HL-60/S4 treated with phorbol 12-myristate 13-acetate at 8.2 ng/mL for 4 days and 3 days (cell line): ENCODE data around the gene SNCA.

ENCODE experiments used
- in situ Hi-C: fragments of 300-500 bp; cut with MboI; formaldehyde crosslinking; loops from 2 replicates; pipeline ENCODE4 v1.15.0; 2022; ENCODE audit warnings: low sequenced_read_pairs

The SNCA gene

DNA sequence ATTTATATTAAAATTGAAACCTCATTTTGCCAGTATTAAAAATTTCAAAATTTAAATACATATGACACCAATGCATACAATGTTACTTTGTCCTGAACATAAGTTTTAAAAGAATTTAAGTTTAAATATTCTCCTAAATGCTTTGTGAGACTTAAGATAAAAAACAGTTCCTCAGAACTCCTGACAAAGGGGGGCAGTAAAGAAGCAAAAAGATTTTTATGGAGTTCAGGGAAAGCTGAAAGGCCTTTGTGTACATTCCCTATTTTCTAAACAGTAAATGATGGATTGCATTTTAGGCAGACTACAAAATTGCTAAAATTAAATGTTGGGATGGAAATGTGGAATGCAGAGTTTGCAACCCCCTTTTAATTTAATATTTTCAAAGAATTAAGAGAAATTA, 81.7 kb downstream of the SNCA start:
- in situ Hi-C loops = no loop called here

DNA sequence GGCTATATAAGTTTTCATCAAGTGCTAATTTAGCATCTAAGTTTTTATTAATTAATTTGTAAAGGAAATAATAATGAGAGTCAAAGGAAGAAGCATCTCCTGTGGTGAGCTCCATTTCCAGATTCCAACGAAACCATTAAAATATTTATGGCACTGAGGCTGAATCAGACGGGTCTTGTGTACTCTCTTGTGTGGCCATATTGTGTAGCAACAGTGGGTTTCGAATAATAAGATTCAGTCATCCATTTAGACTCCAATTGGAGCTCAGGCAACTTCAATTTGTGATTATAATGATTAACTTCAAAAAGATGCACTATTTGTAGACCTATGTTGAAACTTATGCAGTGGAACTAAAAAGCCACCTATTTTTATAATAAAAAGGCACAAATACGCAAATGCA, 82.4 kb downstream of the SNCA start:
- in situ Hi-C loops = no loop called here

DNA sequence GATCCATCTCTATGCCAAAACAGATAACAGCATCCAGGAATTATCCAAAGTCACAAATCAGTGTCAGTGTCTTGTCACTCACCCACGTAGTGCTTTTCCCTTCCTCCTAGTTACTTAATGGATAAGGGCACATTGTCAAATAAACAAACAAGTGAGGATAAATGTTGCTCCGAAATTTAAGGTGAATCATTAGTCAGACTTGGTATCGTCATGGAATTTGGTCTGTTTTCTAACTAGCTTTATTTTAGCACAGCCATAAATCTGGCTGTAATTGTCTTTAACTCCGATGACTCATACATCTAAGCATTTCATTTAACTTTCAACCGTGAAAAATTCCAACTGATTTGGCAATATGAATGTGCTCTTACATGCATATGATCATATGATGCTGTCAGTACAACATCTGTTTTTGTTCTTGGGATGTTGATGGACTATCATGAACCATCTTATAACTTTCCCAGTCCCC, 83.3 kb downstream of the SNCA start:
- in situ Hi-C loops = no loop called here

DNA sequence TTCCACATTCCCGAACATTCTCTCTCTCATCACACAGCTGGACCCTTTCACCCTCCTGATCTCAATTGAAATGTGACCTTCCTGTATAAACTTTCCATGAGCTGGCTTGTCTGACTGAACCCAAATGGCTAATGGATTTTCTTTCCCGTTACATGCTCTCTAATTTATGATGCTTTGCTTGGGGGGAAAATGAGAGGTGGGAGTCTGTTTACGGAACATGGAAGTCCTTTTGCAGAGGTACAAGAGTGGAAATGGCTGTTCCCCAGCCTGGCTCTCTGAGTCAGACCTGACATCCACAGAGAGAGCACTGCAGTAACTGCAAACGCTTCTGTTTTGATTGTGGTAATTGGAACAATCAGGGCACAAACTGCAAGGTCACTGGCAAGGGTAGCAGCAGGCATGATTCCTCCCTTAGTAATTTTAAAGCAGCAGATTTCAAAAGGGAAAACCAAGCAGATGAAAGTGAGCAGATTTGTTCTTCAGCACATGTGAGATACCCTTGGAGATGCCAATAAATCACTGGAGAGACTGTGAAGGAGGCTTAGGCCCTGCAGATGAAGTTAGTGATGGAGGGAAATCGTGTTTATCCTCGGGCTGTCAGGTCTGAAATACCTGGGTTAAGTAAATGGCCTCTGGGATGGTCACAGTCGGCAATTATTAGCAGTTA, 83.9 kb downstream of the SNCA start:
- in situ Hi-C loops = no loop called here

DNA sequence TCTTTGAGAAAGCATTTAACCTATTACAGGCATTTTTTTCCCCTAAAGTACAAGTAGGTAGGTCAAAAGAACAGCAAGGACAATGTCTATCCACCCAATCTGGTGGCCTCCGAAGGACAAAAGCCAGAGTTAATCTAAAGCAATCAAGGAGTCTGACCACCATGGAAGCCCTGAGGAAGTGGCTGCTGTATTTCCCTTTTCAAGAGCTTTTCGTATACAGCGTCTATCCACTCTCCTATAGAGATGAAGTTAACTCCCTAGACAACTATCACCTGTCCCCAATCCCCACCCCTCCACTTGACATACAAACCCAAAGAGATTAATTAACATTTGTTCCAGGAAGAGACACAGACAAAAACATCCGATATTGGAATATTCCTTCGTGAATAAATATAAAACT, 85.5 kb downstream of the SNCA start:
- in situ Hi-C loops = no loop called here

DNA sequence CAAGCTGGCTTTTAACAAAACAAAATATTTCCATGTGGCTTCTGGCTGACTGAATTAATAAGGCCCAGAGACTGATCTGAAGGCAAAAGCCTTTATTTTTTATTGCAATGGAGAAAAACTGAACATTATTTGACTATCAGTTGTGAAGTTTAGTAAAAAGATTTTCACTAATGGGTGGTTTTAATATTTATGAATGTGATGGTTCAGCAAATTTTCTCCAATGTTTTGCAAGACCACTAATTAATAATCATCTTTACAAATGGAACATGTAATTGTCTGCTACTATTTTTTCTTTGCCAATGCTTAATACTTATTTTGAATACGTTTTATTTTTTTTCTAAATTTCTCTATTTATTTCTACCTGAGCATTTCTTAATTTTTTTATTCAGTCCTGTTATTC, 90.6 kb downstream of the SNCA start:
- in situ Hi-C loops = no loop called here

DNA sequence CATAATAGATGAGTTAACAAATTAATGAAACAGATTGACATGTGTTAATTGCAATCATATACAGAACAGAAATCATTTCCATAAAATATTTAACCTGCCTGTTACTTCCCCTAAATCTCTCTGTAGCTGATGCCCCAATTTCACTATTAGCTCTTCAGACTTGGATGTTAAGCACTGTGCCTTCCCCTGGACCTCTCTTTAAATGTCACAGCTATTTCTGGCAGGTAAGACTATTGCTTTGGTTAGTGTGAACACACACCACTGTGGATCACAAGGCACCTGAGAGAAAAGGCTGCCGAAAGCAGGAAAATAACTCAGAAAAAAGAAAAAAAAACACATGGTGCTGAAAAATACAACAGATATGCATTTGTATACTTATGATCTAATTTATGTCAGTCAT, 91.3 kb downstream of the SNCA start:
- in situ Hi-C loops = no loop called here

DNA sequence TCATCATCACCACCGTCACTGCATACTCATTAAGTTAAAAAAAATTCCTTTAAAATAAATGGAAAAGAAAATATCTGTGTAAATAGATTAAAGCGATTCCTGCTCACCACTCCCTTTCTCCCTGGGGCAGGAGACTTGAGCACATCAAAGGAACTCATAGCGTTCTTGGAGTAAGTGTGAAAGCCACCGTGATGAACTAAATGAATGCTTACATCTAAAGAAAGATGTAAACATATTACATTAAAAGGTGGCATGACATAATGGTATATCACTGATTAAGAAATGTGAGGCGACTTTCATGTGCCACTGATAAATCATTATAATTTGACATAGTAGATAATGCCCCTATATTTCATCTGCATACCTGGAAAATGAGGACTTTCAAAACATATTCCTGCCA, 92.0 kb downstream of the SNCA start:
- in situ Hi-C loops = no loop called here

DNA sequence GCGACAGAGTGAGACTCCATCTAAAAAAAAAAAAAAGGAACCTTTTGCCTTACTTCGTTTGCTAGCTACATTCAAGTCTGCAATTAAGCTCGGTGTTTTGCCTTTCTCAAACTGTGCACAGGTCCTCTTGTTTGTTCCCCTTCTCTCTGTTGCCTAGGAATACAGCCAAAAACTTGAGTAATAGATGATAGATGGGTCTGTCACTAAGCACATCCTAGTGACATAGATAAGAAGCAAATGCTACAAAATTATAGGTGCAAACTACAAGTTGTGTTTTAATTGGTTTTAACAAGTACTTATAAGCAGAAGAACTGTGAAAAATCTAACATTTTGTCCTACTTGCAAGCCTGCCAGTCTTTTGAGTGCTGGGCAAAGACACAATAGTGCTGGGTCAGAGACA, 95.2 kb downstream of the SNCA start:
- in situ Hi-C loops = no loop called here

DNA sequence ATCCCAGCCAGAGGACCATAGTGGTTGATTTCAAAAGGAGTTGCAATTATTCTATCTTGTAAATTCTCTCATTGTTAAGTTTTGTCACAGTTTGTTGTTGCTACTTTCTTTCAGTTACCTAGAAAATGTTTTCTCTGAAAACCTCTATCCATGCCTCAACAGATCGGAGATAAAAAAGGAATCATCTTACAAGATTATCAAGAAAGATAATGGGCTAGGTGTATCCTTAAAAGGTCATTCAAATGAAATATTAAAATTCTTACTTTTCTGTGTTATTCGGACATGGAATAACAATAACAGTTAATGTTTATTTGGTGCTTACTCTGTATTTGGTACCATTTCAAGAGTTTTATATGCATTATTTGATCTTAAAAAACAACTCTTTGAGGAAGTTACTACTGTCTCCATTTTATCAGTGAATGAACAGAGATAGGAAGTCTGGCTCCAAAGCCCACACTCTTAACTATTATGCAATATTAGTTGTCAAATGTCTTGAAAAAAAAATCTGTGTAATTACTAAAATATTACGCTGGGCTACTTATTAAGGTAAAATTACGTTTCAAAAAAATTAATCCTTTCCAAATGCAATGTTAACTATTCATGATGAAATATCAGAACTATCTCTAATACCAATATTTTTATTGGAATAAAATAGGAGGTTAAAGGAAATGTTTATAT, 97.5 kb downstream of the SNCA start:
- in situ Hi-C loops = no loop called here

DNA sequence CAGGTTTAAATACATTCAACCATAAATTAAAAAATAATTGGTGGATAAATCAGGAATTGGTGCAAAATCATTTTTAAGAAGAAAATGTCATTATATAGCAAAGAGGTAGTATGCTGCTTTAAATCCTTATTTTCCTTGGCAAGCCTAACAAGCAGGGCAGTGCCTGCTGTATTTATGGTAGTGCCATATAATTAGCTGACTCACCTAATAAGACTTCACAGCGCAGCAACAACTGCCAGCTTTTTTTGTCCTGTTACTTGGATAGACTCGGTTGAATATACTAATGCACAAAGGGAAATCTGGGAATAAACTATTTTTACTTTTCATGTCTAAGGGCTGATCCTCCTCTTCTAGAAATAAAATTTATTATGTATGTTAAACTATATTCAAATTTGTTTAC, 99.1 kb downstream of the SNCA start:
- in situ Hi-C loops = no loop called here

DNA sequence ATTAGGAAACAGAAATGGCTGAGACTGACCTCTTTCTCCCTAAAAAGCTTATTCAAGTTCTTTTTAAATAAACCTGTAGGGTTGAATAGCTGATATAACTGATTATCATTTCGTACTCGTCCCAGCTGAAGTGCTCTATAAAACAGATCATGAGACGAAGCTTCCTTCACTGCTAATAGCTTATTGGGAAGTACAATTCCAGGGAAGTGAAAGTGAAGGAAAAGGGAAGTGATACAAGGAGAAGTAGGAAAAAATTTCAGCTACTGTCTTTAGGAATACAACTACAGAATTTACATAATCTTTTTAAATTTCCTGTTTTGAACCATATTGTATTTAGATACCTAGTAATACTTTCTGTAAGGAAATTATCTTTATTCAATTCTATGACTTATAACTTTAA, 103.0 kb downstream of the SNCA start:
- in situ Hi-C loops = no loop called here

DNA sequence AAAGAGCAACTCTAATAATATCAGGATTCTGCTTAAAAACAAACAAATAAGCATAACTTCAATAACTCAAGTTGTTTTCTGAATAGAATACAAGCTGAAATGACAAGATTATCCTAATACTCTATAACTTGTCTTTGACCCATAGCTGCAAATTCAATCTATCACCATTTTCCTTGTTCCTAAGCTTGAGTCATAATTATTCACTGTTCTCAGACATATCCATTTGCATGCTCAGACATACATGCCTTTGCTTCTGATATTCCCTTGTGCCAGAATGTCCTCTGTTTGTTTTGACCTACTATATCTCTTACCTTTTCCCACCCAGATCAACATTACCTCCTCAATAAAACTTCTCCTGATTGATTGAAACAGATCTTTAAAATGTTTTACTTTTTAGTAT, 109.7 kb downstream of the SNCA start:
- in situ Hi-C loops = no loop called here

DNA sequence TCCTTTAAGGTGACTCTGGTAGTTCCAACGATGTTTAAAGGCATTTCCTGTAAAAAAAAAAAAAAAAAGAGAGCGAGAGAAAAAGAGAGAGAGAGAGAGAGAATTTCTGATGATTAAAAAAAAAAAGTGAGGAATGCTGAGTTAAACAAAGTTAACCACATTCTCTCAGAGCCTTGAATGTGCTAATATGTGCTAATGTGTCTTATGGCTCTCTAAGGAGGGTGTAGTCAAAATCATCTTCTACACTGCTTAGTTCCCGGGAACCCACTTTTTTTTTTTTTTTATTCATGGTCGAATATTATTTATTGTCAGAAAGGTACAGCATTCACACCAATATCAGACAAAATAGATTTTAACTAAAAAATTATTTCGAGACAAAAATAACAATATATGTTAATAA, 111.7 kb downstream of the SNCA start:
- in situ Hi-C loops = no loop called here

DNA sequence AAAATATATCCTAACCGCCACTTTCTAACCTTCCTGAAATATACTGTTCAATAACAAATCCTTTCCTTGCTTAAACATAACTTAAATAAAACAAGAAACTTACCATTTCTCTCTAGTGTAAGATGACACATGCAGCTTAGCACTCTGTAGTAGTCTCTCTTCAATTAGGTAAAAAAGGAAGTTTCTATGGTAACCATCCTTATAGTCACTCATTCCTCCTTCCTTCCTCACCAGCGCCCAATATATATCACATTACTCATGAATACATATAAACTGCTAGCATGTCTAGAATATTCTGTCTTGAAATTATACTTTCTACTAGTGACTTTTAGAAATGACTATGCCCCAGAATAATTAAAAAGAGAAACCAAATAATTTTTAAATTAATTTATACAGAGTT, 112.2 kb downstream of the SNCA start:
- in situ Hi-C loops = no loop called here

DNA sequence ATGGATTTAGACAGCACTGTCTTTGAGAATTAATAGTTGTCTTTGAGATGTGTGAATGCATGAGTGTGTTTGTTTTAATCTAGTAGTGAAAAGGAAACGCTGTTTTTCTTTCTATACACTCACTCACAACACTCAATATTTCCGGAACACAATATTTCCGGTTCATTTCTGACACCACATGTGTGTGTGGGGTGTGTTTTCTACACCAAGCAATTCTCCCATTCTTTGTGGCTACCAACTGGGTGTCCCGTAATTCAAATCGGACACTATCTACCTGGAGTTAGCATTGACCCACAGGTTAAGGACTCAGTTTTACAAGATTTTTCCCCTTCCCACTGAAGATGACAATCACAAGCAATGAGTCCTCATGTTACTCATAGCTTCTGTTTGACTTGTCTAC, 113.9 kb downstream of the SNCA start:
- in situ Hi-C loops = no loop called here

DNA sequence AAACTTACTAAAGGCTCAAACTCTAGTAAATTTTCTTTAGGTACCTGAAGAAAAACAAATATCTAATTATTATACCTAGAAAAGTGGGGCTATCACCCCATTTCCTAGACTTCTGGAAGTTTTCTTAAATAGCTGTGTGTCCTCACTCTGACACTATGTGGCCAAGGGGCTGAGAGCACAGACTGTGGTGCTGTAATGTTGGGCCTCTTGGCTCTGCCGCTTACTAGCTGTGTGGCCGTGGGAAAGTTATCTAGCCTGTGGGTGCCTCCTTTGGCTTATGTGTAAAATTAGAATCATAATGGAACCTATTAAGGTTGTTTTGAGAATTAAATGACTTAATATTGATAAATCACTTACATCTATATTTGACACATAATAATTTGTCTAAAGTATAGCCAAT, 114.4 kb downstream of the SNCA start:
- in situ Hi-C loops = no loop called here

DNA sequence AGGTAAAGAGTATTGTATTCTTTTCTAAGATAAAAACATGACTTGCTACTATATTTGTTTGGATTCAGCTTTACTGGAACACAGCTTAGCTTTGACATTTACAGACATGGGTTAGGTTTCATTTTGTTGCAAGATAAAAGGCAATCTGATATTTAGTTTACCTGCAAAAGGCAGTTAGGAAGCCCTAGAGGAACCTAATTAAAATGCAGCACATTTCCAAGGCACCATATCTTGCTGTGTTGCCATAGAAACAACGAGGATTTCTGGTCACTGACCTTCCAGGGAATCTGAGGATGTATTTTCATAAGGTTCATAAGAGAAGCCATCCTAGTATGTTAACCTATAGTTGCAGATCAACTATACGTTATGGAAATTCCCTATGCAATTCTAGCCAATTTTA, 116.0 kb downstream of the SNCA start:
- in situ Hi-C loops = no loop called here

DNA sequence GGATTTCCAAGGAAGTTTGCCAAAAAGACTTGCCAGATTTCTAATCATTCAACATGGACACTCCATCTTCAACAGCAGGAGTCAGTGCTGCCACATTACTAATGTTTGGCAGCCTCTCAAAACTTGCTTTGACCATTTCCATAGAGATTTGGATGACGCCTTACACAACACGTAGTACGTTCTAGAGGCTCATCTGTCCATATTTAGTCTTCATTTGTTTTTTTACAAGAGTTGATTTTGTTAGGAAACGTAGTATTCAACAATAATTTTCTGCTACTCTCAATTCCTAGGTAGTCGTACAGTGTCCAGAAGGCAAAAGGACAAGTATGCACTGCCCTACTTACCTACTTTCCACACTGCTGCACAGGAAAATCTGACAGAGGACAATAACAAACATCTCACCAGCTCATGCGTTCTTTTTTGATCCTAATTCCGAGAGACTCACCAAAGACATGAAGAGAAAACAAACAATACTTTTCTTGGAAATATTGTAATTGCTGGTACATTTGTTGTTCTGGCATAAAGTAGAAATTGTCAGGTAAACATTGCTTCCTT, 117.3 kb downstream of the SNCA start:
- in situ Hi-C loops = no loop called here

DNA sequence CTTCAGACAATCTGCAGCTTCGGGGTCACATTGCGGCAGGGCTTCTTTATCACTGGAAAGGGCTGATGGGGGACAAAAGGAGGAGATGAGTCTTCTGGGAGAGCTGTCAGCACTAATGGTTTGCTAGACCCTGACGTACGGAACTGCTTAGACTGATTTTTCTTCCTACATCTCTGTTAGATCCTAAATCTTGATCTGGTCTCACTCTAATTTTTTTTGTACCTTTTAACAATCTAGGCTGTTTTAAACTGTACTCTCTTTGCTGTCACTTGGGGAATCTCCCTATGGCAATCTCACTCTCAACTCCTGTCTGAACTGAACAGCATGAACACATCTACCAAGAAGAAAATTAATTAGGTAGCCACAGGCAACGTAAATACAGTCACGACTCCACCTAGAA, 120.1 kb downstream of the SNCA start:
- in situ Hi-C loops = no loop called here

DNA sequence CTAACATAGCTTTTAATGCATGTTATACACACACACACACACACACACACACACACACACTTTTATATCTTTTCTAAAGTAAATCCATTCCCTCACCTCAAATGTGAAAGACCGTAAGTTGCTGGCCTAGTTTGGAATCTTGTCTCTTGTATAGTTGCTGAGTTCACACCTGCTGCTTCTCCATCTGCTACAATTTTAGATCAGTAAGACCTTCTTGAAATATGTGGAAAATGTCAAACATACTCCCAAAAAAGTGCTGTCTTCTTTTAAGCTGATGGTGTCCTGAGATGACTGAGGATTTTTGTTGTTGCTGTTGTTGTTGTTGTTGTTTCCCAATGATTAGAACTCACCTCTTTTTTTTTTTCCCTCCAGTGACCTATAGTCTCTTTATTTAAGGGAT, 121.3 kb downstream of the SNCA start:
- in situ Hi-C loops = no loop called here

DNA sequence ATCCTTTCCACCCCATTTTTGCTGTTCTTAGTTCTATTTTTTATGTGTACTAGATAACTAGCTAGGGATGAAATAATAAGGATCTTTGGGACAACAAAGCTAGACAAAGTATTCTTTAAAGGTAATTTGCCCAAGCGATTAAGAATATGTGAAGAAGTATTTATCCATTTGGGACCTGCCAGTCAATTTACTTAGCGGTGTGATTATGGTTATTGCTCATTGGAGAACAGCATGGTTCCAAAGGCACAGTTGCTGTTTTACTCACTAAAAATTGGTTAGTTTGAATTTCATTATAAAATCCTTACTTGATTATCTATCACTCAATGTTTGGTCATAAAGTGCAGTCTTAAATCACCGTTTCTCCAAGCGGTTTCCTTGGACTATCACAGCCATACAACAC, 124.1 kb downstream of the SNCA start:
- in situ Hi-C loops = no loop called here

DNA sequence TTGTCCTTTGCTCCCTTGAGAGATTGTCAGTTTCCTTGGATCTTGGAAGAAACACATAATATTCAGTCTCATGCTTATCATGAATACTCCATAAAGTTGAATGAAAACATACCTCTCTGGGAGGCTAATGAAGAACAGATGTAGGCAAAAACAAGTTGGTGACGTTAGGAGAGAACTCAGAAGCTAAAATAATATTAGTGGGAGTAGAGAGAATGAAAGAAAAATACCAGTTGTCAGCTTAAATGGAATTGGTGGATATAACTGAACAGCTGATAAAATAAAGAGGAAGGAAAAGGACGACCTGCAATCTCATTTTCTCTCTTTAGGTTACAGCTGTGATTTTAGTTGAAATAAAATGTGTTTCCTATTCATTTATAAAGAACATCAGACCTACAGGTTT, 124.8 kb downstream of the SNCA start:
- in situ Hi-C loops = no loop called here
